GM12878 (cell line): ENCODE data around the gene OTUB1. TPM values are rescaled to one million over a fixed set of nuclear protein-coding genes. Genes with fewer than 3 reads are reported as not detected.

Experiments
- ATAC-seq: fragments of 200-7000 bp; cut with Tn5 transposase; 3 replicates; pipeline ENCODE4 v1.9.1; 2020; ENCODE audit warnings: mild to moderate bottlenecking, moderate library complexity
- BruUV-seq: library from RNA; stranded (reverse); fragments of 400-500 nt; replicated peaks from 2 replicates; lab custom pipeline; 2021; lab: Mats Ljungman, UMichigan
- CTCF ChIA-PET: fragments of 300-600 bp; sonication (Branson Sonifier 250); formaldehyde crosslinking; extraction: SDS; loops from one replicate; lab custom pipeline; 2021; ENCODE audit warnings: inconsistent platforms; lab: Yijun Ruan, JAX
- POLR2A ChIA-PET: fragments of 350-600 bp; formaldehyde crosslinking; extraction: SDS; loops from one replicate; lab custom pipeline; 2021; ENCODE audit warnings: inconsistent platforms; lab: Charles Lee
- RAD21 ChIA-PET: fragments of 300-600 bp; sonication (Branson Sonifier 250); formaldehyde crosslinking; loops from one replicate; lab custom pipeline; 2023; ENCODE audit warnings: antibody characterized with exemption; ENCODE audit not compliant: unreplicated experiment; lab: Charles Lee
- SMC1A ChIA-PET: fragments of 300-600 bp; sonication (Branson Sonifier 250); formaldehyde crosslinking; loops from one replicate; lab custom pipeline; 2023; ENCODE audit not compliant: unreplicated experiment, uncharacterized antibody; lab: Charles Lee
- DNase-seq: peaks from one replicate; pipeline ENCODE4 v3.0.0-alpha.2; 2011; ENCODE audit warnings: low read depth, low spot score
- FAIRE-seq: peaks from 3 replicates; lab custom pipeline; 2011; peaks lifted over from hg19 to GRCh38; lab: Jason Lieb, UNC
- H2AFZ ChIP-seq: 2 replicates; pipeline ENCODE4 v1.6.0; 2011; ENCODE audit warnings: low read depth, low read length, control low read depth; ENCODE audit not compliant: control insufficient read depth
- H3K27ac ChIP-seq: 2 replicates; pipeline ENCODE4 v1.5.1; 2011; ENCODE audit warnings: control low read depth; ENCODE audit not compliant: control insufficient read depth, insufficient read depth
- H3K27me3 ChIP-seq, 2 experiments: replicated peaks in 1 of 2; 2 replicates each; pipeline versions ENCODE4 v1.6.0 to v1.6.1; 2011; ENCODE audit warnings: low read length in 1 of 2; ENCODE audit not compliant: control insufficient read depth in 2 of 2, insufficient read depth in 2 of 2
- H3K36me3 ChIP-seq, 2 experiments: 2 replicates each; pipeline ENCODE4 v1.5.1; 2011; ENCODE audit warnings: low read length in 1 of 2; ENCODE audit not compliant: control insufficient read depth in 2 of 2, insufficient read depth in 2 of 2
- H3K4me1 ChIP-seq: 2 replicates; pipeline ENCODE4 v1.6.1; 2011; ENCODE audit warnings: mild to moderate bottlenecking, low read length, moderate library complexity, mixed read lengths; ENCODE audit not compliant: control insufficient read depth, insufficient read depth
- H3K4me2 ChIP-seq: 2 replicates; pipeline ENCODE4 v1.6.0; 2011; ENCODE audit warnings: control low read depth; ENCODE audit not compliant: control insufficient read depth, insufficient read depth
- H3K4me3 ChIP-seq: fragments of 200-600 bp; sonication (generic); 2 replicates; pipeline ENCODE4 v1.5.1; 2016
- H3K79me2 ChIP-seq: 2 replicates; pipeline ENCODE4 v1.6.0; 2011; ENCODE audit warnings: low read length; ENCODE audit not compliant: control insufficient read depth, insufficient read depth
- H3K9ac ChIP-seq: 2 replicates; pipeline ENCODE4 v1.8.0; 2011; ENCODE audit warnings: low read length, control low read depth, mixed read lengths; ENCODE audit not compliant: control insufficient read depth, insufficient read depth
- H3K9me3 ChIP-seq: replicated peaks from 3 replicates; pipeline ENCODE4 v1.5.1; 2011; ENCODE audit warnings: mild to moderate bottlenecking, low read length; ENCODE audit not compliant: control insufficient read depth, insufficient read depth
- H4K20me1 ChIP-seq: 2 replicates; pipeline ENCODE4 v1.6.0; 2011; ENCODE audit not compliant: control insufficient read depth, insufficient read depth
- CREM ChIP-seq: IDR thresholded peaks from 2 replicates; pipeline ENCODE4 v1.6.1; 2014; ENCODE audit warnings: antibody characterized with exemption, low read depth
- CUX1 ChIP-seq: IDR thresholded peaks from 2 replicates; pipeline ENCODE4 v1.6.1; 2012; ENCODE audit warnings: improper control_type of control experiment, low read depth, low read length; ENCODE audit not compliant: insufficient replicate concordance
- HSF1 ChIP-seq: fragments of 150-350 bp; IDR thresholded peaks from 2 replicates; pipeline ENCODE4 v1.6.1; 2014; ENCODE audit warnings: mild to moderate bottlenecking, low read depth, low read length
- JUNB ChIP-seq: IDR thresholded peaks from 2 replicates; pipeline ENCODE4 v1.6.1; 2016; ENCODE audit warnings: antibody characterized with exemption, mild to moderate bottlenecking
- PAX5 ChIP-seq: IDR thresholded peaks from 2 replicates; pipeline ENCODE4 v1.6.1; 2011; ENCODE audit warnings: low read depth, low read length, borderline replicate concordance
- SMC3 ChIP-seq: IDR thresholded peaks from 2 replicates; pipeline ENCODE4 v1.6.1; 2011; ENCODE audit warnings: low read length, improper control_type of control experiment, borderline replicate concordance
- ZZZ3 ChIP-seq: IDR thresholded peaks from 2 replicates; pipeline ENCODE4 v1.6.1; 2011; ENCODE audit warnings: low read depth; ENCODE audit not compliant: control insufficient read depth, insufficient read length
- WGBS: methylation state at CpG from one replicate; pipeline ENCODE4 v1.1.6; 2016; ENCODE audit warnings: low lambda C conversion rate; ENCODE audit not compliant: insufficient replicate concordance, insufficient coverage; ENCODE audit errors: missing lambda C conversion rate; 5-methylcytosine and 5-hydroxymethylcytosine counted together
- in situ Hi-C: fragments of 300-500 bp; cut with MboI; formaldehyde crosslinking; loops from 9 replicates; pipeline ENCODE4 v1.14.3; 2018; ENCODE audit warnings: mixed read lengths
- intact Hi-C: fragments of 100-400 bp; cut with micrococcal nuclease; formaldehyde crosslinking; loops from one replicate; pipeline ENCODE4 v1.14.2; 2022; ENCODE audit not compliant: unreplicated experiment
- polyA plus RNA-seq, 11 experiments: library from polyadenylated mRNA; depleted of rRNA in 4 of 11; unstranded in 6 of 11; stranded (reverse) in 5 of 11; fragments of >200 nt; fragmentation: Nextera tagmentation in 4 of 11; fragmentation: Illumina TruSeq in 1 of 11; extraction: Ambion mirVana in 4 of 11; extraction: Trizol in 1 of 11; gene quantifications; 1 replicate in 1 of 11; 2 replicates in 10 of 11; pipeline versions ENCODE4 v1.2.1 to v1.2.3, GENCODE V29; 2011 to 2016; ENCODE audit warnings: inconsistent platforms in 2 of 11, missing spikeins in 2 of 11, low read depth in 1 of 11
- total RNA-seq, 4 experiments: library from RNA; depleted of rRNA in 3 of 4; stranded (reverse); fragments of >200 nt in 3 of 4; fragmentation: Illumina TruSeq in 1 of 4; extraction: Trizol in 1 of 4; gene quantifications; 2 replicates each; pipeline versions ENCODE4 v1.2.1 to v1.2.3, GENCODE V29; 2013 to 2021

Gene OTUB1
- total and polyA plus RNA-seq, 10 of the 15 experiments (the other 5 are each of a cell fraction or from before 2014, with no cell fraction given): 49.6 to 225 (median 131) TPM

GRCh38 chr11:63942803-63943202 lies 43.4 kb upstream of the OTUB1 start:
- DNase-seq: no peak
- no TSS peak for BruUV-seq
- Histone ChIP-seq H3K4me1 (peaks cover 24% of the 10 kb centered on the region; the same call in 1 of the 2 replicates), H3K9ac (no peak overlapping the region), H2AFZ (no peak overlapping the region), H3K4me3 (no peak overlapping the region), H3K9me3 (no peaks in the 10 kb centered on the region), H3K27me3 (no peaks in the 10 kb centered on the region), H3K79me2 (peaks cover 43% of the 10 kb centered on the region), H4K20me1 (no peaks in the 10 kb centered on the region)
- in situ Hi-C loops: no loop called here
- ChIA-PET RAD21 (interaction anchor here (6.0 kb wide), 1 partner anchor 104 kb away, joined by 101 read pairs; the partner anchor contains the start of gene MARK2), SMC1A (interaction anchor here (1.0 to 11.4 kb wide), 5 partner anchors 9 to 105 kb away, joined by 3 to 234 read pairs (median 5); partner anchors contain the start of gene MARK2), POLR2A (interaction anchor here (0.6 to 1.4 kb wide), 2 partner anchors 9 to 111 kb away, joined by 3 to 6 read pairs; no protein-coding TSS in a partner anchor)
- intact Hi-C loops: no loop called here
- no peak for TF ChIP-seq PAX5
- no peak for TF ChIP-seq CREM
- TF ChIP-seq ZZZ3: no peak
- no peak for TF ChIP-seq CUX1
- TF ChIP-seq HSF1: no peak
- TF ChIP-seq JUNB: no peak
- no peak for TF ChIP-seq SMC3
- TF ChIP-seq, all 136 proteins: peak for 0
- Histone ChIP-seq H3K4me2 (no peak overlapping the region), H3K36me3 (peaks cover 8 to 14% of the 10 kb centered on the region in 2 experiments; a peak in 3 of 4 replicates), H3K27ac (no peak overlapping the region)
- ATAC-seq (no peak), FAIRE-seq (no peak)
- WGBS: 100% methylated on average over 3 of the region's 3 CpGs
- CTCF ChIA-PET: interaction anchor here (0.9 to 12.7 kb wide), 4 partner anchors 8 to 175 kb away, joined by 3 to 271 read pairs (median 4); partner anchors contain the start of genes MARK2 and ZFTA
